HCT116 (cell line): ENCODE data around the gene GOLT1A.

Source experiments
- EGR1 ChIP-seq: IDR thresholded peaks from 2 replicates; pipeline ENCODE4 v1.6.1; 2012; ENCODE audit warnings: low read depth
- EZH2 ChIP-seq: fragments of 200-600 bp; sonication (generic); IDR thresholded peaks from 2 replicates; pipeline ENCODE4 v1.6.1; 2017; ENCODE audit warnings: antibody characterized with exemption, mixed run types
- POLR2A ChIP-seq: IDR thresholded peaks from 2 replicates; pipeline ENCODE4 v1.7.0; 2011; ENCODE audit warnings: borderline replicate concordance; ENCODE audit not compliant: insufficient read depth, insufficient read length; ENCODE audit errors: extremely low read depth
- POLR2AphosphoS5 ChIP-seq: IDR thresholded peaks from 2 replicates; pipeline ENCODE4 v1.6.1; 2011; ENCODE audit warnings: mild to moderate bottlenecking, low read depth, low read length, moderate library complexity
- SIN3A ChIP-seq: IDR thresholded peaks from 2 replicates; pipeline ENCODE4 v1.6.1; 2012; ENCODE audit warnings: low read depth
- SP1 ChIP-seq: IDR thresholded peaks from 2 replicates; pipeline ENCODE4 v1.6.1; 2012; ENCODE audit warnings: low read depth
- TCF7L2 ChIP-seq: IDR thresholded peaks from 2 replicates; pipeline ENCODE4 v1.7.0; 2011; ENCODE audit warnings: borderline replicate concordance, inconsistent platforms; ENCODE audit not compliant: insufficient read depth, insufficient read length; ENCODE audit errors: extremely low read depth
- ZFX ChIP-seq: fragments of 450-650 bp; IDR thresholded peaks from 2 replicates; pipeline ENCODE4 v1.6.1; 2017
- TF ChIP-seq, protein P1 (sequence below), 3 experiments: fragments of 200-600 bp in 1 of 3; sonication (generic) in 1 of 3; IDR thresholded peaks in 2 of 3; conservative IDR thresholded peaks in 1 of 3; 2 replicates each; pipeline ENCODE4 v1.5.1; 2012 to 2017; ENCODE audit warnings: low read depth in 2 of 3, low read length in 2 of 3, antibody characterized with exemption in 1 of 3, borderline replicate concordance in 1 of 3, control low read depth in 1 of 3, mild to moderate bottlenecking in 1 of 3, mixed read lengths in 1 of 3, mixed run types in 1 of 3, moderate library complexity in 1 of 3; ENCODE audit not compliant: insufficient read depth in 1 of 3
- TF ChIP-seq, protein P2 (sequence below): IDR thresholded peaks from 2 replicates; pipeline ENCODE4 v1.6.1; 2012
- TF ChIP-seq, protein P3 (sequence below): IDR thresholded peaks from 2 replicates; pipeline ENCODE4 v1.6.1; 2012

DNA sequence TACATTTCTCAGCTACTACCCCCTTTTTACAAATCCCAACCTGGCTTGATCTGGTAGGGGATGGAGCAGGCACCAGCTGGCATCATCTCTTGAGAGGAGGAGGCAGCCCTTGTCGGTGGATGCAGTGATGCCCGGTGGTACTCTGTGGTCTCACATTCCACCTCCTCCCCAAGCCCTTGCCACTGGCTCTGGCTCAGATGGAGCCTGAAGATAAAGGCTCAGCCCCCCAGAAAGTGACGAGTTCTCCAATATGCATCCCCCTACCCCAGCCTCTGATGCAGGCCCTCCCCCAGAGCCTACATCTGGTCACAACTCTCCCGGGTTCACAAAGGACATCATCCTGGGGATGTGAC is 3.8 kb upstream of the GOLT1A start:
- TF ChIP-seq, protein P1, sequence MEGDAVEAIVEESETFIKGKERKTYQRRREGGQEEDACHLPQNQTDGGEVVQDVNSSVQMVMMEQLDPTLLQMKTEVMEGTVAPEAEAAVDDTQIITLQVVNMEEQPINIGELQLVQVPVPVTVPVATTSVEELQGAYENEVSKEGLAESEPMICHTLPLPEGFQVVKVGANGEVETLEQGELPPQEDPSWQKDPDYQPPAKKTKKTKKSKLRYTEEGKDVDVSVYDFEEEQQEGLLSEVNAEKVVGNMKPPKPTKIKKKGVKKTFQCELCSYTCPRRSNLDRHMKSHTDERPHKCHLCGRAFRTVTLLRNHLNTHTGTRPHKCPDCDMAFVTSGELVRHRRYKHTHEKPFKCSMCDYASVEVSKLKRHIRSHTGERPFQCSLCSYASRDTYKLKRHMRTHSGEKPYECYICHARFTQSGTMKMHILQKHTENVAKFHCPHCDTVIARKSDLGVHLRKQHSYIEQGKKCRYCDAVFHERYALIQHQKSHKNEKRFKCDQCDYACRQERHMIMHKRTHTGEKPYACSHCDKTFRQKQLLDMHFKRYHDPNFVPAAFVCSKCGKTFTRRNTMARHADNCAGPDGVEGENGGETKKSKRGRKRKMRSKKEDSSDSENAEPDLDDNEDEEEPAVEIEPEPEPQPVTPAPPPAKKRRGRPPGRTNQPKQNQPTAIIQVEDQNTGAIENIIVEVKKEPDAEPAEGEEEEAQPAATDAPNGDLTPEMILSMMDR (IDR thresholded peaks at IDR 0.05 in 2 of 3, conservative IDR thresholded peaks at IDR 0.05 in 1 of 3; ENCODE audit: borderline replicate concordance in 1 of 3, insufficient read depth in 1 of 3, low read depth in 2 of 3, low read length in 2 of 3): no peak
- TF ChIP-seq, protein P2, sequence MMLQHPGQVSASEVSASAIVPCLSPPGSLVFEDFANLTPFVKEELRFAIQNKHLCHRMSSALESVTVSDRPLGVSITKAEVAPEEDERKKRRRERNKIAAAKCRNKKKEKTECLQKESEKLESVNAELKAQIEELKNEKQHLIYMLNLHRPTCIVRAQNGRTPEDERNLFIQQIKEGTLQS: no peak
- TF ChIP-seq POLR2AphosphoS5: no peak
- no peak for TF ChIP-seq EGR1
- TF ChIP-seq POLR2A: no peak
- no peak for TF ChIP-seq ZFX
- TF ChIP-seq EZH2: no peak
- no peak for TF ChIP-seq SIN3A
- no peak for TF ChIP-seq SP1
- TF ChIP-seq, protein P3, sequence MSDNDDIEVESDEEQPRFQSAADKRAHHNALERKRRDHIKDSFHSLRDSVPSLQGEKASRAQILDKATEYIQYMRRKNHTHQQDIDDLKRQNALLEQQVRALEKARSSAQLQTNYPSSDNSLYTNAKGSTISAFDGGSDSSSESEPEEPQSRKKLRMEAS: no peak
- no peak for TF ChIP-seq TCF7L2
